ENCODE measurements around the gene CACFD1.

DNA sequence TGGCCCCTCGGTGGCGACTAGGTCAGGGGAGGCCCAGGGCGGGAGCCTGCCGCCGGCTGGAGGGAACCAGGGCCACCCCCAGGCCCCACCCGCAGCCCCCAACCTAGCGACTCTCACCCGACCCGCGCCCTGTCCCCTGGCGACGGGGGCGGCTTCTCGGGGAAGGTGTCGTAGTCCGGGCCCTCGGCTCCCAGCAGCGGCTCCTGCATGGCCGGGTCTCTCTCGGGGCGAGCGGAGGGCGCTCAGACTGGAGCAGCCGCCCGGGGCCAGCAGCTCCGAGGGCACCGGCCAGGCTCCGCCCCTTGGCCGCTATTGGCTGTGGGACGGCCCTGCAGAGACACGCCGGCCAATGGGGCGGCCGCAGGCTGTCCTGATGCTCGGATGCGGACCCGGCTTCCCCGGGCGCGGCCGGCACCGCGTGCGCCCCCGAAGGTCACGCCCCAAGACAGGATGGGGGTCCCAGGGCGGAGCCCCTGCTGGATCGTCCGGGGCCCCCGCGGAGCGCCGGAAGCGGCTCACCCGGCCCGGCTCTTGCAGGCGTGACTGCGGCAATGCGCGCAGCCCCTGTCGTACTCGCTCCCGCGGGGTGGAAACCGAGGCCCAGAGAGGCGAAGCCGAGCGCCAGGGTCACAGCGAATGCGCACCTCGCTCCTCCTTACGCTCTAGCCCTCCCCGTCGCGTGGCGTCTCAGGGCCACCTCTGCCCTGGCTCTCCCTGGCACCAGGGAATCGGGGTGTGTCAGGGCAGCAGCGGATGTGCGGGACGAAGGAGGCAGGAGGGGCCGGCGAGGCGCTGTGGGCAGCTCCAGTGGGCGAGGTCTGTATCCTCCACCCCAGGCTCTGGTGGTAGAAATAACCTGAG lies 19.3 kb downstream of the CACFD1 start, which contains the start of gene SLC2A6:
- TF ChIP-seq CTCF (IDR thresholded peaks at IDR 0.05) (no peak), POLR2A (IDR thresholded peaks at IDR 0.05) (peak in 1 of 2 donors; percentile 79)

All from heart left ventricle (tissue), 13 donors.